ENCODE data around the gene SUSD4.
A peak's percentile ranks its signal among the peaks of the same experiment; 100 is the strongest.

Gene SUSD4

DNA sequence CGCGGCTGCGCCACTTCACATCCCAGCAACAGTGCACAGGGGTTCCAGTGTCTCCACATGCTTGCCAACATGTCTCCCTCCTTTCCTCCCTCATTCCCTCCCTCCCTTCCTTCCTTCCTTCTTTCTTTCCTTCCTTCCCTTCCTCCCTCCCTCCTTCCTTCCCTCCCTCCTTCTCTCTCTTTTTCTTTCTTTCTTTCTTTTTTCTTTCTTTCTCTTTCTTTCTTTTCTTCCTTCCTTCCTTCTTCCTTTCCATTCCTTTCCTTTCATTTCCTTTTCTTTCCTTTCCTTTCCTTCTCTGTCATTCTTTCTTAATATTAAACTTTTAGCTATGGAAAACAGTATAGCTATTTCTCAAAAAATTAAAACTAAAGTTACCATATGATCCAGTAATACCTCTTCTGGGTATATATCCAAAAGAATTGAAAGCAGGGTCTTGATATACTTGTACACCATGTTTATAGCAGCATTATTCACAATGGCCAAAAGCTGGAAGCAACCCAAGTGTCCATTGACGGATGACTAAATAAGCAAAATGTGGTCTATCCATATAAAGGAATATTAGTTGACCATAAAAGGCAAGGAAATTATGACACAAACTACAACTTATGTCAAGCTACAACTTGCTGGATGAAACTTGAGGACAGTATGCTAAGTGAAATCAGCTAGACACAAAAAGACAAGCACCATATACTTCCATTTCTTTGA, 165.9 kb downstream of the SUSD4 start:
- TF ChIP-seq, protein P1, sequence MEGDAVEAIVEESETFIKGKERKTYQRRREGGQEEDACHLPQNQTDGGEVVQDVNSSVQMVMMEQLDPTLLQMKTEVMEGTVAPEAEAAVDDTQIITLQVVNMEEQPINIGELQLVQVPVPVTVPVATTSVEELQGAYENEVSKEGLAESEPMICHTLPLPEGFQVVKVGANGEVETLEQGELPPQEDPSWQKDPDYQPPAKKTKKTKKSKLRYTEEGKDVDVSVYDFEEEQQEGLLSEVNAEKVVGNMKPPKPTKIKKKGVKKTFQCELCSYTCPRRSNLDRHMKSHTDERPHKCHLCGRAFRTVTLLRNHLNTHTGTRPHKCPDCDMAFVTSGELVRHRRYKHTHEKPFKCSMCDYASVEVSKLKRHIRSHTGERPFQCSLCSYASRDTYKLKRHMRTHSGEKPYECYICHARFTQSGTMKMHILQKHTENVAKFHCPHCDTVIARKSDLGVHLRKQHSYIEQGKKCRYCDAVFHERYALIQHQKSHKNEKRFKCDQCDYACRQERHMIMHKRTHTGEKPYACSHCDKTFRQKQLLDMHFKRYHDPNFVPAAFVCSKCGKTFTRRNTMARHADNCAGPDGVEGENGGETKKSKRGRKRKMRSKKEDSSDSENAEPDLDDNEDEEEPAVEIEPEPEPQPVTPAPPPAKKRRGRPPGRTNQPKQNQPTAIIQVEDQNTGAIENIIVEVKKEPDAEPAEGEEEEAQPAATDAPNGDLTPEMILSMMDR (conservative IDR thresholded peaks at IDR 0.05; ENCODE audit: low read depth, low read length), result no peak
- no peaks in the 10 kb centered on the region for H3K36me3 ChIP-seq (ENCODE audit: insufficient read depth)
- H2AFZ ChIP-seq (ENCODE audit: low read depth), result no peak overlapping the region

DNA sequence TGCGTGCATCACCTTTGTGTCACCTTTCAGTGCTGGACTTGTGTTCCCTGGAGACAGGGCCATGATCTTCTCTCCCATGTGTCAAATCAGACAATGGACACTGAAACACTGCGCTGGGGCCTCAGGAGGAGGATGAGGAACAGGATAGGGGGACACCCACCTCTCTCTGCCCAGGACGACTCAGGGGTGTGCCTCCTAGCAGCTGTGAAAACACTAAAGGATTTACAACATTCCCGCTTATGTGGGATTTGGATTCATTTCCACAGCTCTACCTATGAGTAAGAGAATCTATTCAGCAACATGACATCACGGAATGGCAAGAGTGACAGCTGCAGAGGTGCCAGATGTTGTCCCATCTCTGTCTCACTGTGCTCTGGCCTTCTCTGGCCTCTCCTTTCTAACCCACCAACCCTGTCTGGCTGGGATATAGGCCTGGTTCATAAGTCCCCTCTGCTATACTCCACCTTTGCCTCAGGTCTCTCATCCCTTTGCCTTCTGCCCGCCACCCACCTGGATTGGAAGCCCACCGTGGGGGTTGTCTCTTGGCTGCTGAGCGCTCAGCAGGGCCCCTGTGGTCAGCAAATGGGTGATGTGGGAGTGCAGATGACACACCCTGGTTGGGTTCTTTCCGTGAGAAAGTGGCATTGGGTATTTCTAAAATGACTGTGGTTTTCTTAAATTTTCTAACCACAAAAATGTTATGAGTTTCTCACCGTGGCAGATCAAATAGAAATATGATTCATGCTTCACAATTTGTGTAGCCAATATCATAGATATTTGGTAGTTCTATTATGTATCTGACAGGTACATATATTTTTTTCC, 173.9 kb downstream of the SUSD4 start:
- Histone ChIP-seq H3K27ac (no peak overlapping the region), H3K4me2 (peak overlapping the region; percentile 63)

More for the DNA sequence above, 165.9 kb downstream of the SUSD4 start:
- H3K79me2 ChIP-seq (ENCODE audit: insufficient read depth, low read depth), result no peaks in the 10 kb centered on the region
- peaks cover 7% of the 10 kb centered on the region; the same call in 1 of the 2 replicates for H3K27me3 ChIP-seq (ENCODE audit: insufficient read depth, low read depth)
- no peak overlapping the region for H3K27ac ChIP-seq
- H3K9ac ChIP-seq, result no peak overlapping the region
- H4K20me1 ChIP-seq (ENCODE audit: insufficient read depth), result no peaks in the 10 kb centered on the region
- H3K4me3 ChIP-seq (IDR thresholded peaks at IDR 0.05; ENCODE audit: insufficient read depth, low read depth, low read length), result no peak overlapping the region
- no peak overlapping the region for H3K4me2 ChIP-seq
- no peaks in the 10 kb centered on the region for H3K4me1 ChIP-seq (ENCODE audit: low read depth, poor library complexity, severe bottlenecking)

DNA sequence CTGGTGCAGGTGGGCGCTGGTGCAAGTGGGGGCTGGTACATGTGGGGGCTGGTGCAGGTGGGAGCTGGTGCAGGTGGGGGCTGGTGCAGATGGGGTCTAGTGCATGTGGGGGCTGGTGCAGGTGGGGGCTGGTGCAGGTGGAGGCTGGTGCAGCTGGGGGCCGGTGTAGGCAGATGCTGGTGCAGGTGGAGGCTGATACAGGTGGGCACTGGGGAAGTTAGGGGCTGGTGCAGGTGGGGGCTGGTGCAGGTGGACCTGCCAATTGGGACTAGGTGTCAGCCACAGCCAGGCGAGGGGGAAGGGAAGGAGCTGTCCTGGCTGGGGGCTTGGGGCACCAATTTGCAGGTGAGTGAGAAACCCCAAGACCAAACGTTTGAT, 174.5 kb downstream of the SUSD4 start:
- Histone ChIP-seq H4K20me1 (ENCODE audit: insufficient read depth) (no peaks in the 10 kb centered on the region), H3K4me2 (peak overlapping the region; percentile 63), H3K4me3 (IDR thresholded peaks at IDR 0.05; ENCODE audit: insufficient read depth, low read depth, low read length) (no peak overlapping the region), H3K27ac (no peak overlapping the region), H3K27me3 (ENCODE audit: insufficient read depth, low read depth) (peaks cover 38% of the 10 kb centered on the region), H3K9ac (no peak overlapping the region), H3K4me1 (ENCODE audit: low read depth, poor library complexity, severe bottlenecking) (peaks cover 22% of the 10 kb centered on the region), H3K79me2 (ENCODE audit: insufficient read depth, low read depth) (no peaks in the 10 kb centered on the region), H2AFZ (ENCODE audit: low read depth) (no peak overlapping the region), H3K36me3 (ENCODE audit: insufficient read depth) (no peaks in the 10 kb centered on the region)
- TF ChIP-seq, protein P1 (conservative IDR thresholded peaks at IDR 0.05; ENCODE audit: low read depth, low read length), result no peak

More for the DNA sequence above, 173.9 kb downstream of the SUSD4 start:
- no peak overlapping the region for H3K9ac ChIP-seq
- H3K27me3 ChIP-seq (ENCODE audit: insufficient read depth, low read depth), result peaks cover 38% of the 10 kb centered on the region
- no peak overlapping the region for H3K4me3 ChIP-seq (IDR thresholded peaks at IDR 0.05; ENCODE audit: insufficient read depth, low read depth, low read length)
- H3K36me3 ChIP-seq (ENCODE audit: insufficient read depth), result no peaks in the 10 kb centered on the region
- no peak overlapping the region for H2AFZ ChIP-seq (ENCODE audit: low read depth)
- no peaks in the 10 kb centered on the region for H3K79me2 ChIP-seq (ENCODE audit: insufficient read depth, low read depth)
- no peaks in the 10 kb centered on the region for H4K20me1 ChIP-seq (ENCODE audit: insufficient read depth)
- H3K4me1 ChIP-seq (ENCODE audit: low read depth, poor library complexity, severe bottlenecking), result peaks cover 22% of the 10 kb centered on the region
- TF ChIP-seq, protein P1 (conservative IDR thresholded peaks at IDR 0.05; ENCODE audit: low read depth, low read length), result no peak

DNA sequence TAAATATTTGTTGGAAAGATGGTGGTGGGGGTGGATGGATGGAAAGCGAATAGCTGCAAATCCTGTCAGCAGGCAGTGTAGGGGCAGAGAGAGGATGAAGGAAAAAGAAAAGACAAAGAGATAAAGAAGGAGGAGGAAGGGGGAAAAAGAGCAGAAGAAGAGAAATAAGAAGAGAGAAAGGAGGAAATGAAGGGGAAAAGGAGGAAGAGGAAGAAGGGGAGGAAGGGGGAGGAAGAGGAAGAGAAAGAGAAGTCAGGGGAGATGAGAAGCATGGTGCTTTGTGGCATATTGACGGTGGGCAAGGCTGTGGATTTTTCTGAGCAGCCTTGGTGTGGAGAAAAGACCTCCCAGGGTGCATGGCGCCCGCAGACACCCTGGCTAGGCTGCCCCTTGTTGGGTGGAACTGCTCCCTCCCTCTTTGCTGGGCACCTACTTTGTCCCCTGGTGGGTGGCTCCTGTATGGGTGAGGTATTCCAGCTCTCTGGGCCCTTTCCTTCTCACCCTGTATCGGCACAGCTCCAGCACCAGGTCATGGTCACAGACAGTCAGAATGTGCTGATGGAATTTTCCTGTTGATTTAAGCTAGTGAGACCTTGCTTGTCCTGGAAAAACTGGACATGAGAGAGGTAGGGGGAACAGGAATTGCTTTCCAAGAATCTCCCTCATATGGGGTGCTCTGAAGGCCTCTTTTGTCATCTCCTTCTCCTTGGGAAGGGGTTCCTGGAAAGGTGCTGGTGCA, 175.2 kb downstream of the SUSD4 start:
- TF ChIP-seq, protein P1 (conservative IDR thresholded peaks at IDR 0.05; ENCODE audit: low read depth, low read length), result no peak
- no peak overlapping the region for H3K9ac ChIP-seq

More for the DNA sequence above, 175.2 kb downstream of the SUSD4 start:
- Histone ChIP-seq H3K27ac (no peak overlapping the region), H2AFZ (ENCODE audit: low read depth) (no peak overlapping the region), H3K27me3 (ENCODE audit: insufficient read depth, low read depth) (peaks cover 38% of the 10 kb centered on the region), H3K4me2 (no peak overlapping the region), H4K20me1 (ENCODE audit: insufficient read depth) (no peaks in the 10 kb centered on the region), H3K36me3 (ENCODE audit: insufficient read depth) (no peaks in the 10 kb centered on the region), H3K79me2 (ENCODE audit: insufficient read depth, low read depth) (no peaks in the 10 kb centered on the region), H3K4me3 (IDR thresholded peaks at IDR 0.05; ENCODE audit: insufficient read depth, low read depth, low read length) (no peak overlapping the region), H3K4me1 (ENCODE audit: low read depth, poor library complexity, severe bottlenecking) (peaks cover 22% of the 10 kb centered on the region)
